ENCODE data around the gene MED10. TPM values are rescaled to one million over a fixed set of nuclear protein-coding genes. Genes with fewer than 3 reads are reported as not detected.

MED10 gene, protein sequence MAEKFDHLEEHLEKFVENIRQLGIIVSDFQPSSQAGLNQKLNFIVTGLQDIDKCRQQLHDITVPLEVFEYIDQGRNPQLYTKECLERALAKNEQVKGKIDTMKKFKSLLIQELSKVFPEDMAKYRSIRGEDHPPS
- 10 to 100 TPM; 14.2 to 17.4 TPM for total RNA-seq

GRCh38 chr5:6377905-6378765, at the start of gene MED10:
Gene MED10, minus strand, starts transcription at chr5:6378547. Its CDS starts 64 bp downstream, at chr5:6378483.
- H3K27me3 ChIP-seq: no peaks in the 10 kb centered on the region
- H3K9me3 ChIP-seq: no peaks in the 10 kb centered on the region
- H3K4me3 ChIP-seq: peak within 1 kb of the TSS; percentile 98
- peaks cover 0 to 19% of the 10 kb centered on the region in 2 donors for H3K4me1 ChIP-seq
- DNase-seq (ENCODE audit: low spot score): peak; percentile 95
- H3K36me3 ChIP-seq: peaks cover 32% of the 10 kb centered on the region
- peak within 1 kb of the TSS; percentile 87 to 88 for H3K27ac ChIP-seq
- TF ChIP-seq, protein P1, sequence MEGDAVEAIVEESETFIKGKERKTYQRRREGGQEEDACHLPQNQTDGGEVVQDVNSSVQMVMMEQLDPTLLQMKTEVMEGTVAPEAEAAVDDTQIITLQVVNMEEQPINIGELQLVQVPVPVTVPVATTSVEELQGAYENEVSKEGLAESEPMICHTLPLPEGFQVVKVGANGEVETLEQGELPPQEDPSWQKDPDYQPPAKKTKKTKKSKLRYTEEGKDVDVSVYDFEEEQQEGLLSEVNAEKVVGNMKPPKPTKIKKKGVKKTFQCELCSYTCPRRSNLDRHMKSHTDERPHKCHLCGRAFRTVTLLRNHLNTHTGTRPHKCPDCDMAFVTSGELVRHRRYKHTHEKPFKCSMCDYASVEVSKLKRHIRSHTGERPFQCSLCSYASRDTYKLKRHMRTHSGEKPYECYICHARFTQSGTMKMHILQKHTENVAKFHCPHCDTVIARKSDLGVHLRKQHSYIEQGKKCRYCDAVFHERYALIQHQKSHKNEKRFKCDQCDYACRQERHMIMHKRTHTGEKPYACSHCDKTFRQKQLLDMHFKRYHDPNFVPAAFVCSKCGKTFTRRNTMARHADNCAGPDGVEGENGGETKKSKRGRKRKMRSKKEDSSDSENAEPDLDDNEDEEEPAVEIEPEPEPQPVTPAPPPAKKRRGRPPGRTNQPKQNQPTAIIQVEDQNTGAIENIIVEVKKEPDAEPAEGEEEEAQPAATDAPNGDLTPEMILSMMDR (IDR thresholded peaks at IDR 0.05): no peak

GRCh38 chr5:6427694-6428093, 49.3 kb upstream of the MED10 start:
- peaks cover 0 to 7% of the 10 kb centered on the region in 2 donors for H3K4me1 ChIP-seq
- TF ChIP-seq, protein P1 (IDR thresholded peaks at IDR 0.05): no peak
- no peaks in the 10 kb centered on the region for H3K36me3 ChIP-seq

GRCh38 chr5:6424700-6425099, 46.4 kb upstream of the MED10 start:
- H3K27ac ChIP-seq: no peak overlapping the region
- no peaks in the 10 kb centered on the region for H3K27me3 ChIP-seq
- TF ChIP-seq, protein P1 (IDR thresholded peaks at IDR 0.05): no peak
- H3K4me1 ChIP-seq: no peaks in the 10 kb centered on the region
- no peaks in the 10 kb centered on the region for H3K36me3 ChIP-seq
- H3K4me3 ChIP-seq: no peak overlapping the region
- DNase-seq (ENCODE audit: low spot score): no peak
- no peaks in the 10 kb centered on the region for H3K9me3 ChIP-seq

More at GRCh38 chr5:6427694-6428093, 49.3 kb upstream of the MED10 start:
- no peaks in the 10 kb centered on the region for H3K27me3 ChIP-seq
- no peak for DNase-seq (ENCODE audit: low spot score)
- H3K4me3 ChIP-seq: no peak overlapping the region
- no peak overlapping the region for H3K27ac ChIP-seq
- H3K9me3 ChIP-seq: no peaks in the 10 kb centered on the region

- H3K27me3 ChIP-seq: no peaks in the 10 kb centered on the region
- no peaks in the 10 kb centered on the region for H3K36me3 ChIP-seq
- no peaks in the 10 kb centered on the region for H3K4me1 ChIP-seq
- no peak overlapping the region for H3K27ac ChIP-seq
- TF ChIP-seq, protein P1 (IDR thresholded peaks at IDR 0.05): no peak
- H3K4me3 ChIP-seq: no peak overlapping the region
- no peaks in the 10 kb centered on the region for H3K9me3 ChIP-seq
- DNase-seq (ENCODE audit: low spot score): no peak
Measured at GRCh38 chr5:6424110-6424659, 45.8 kb upstream of the MED10 start.

- Histone ChIP-seq H3K4me3 (no peak overlapping the region), H3K4me1 (no peaks in the 10 kb centered on the region), H3K27me3 (no peaks in the 10 kb centered on the region), H3K27ac (no peak overlapping the region), H3K36me3 (no peaks in the 10 kb centered on the region), H3K9me3 (no peaks in the 10 kb centered on the region)
- no peak for DNase-seq (ENCODE audit: low spot score)
- TF ChIP-seq, protein P1 (IDR thresholded peaks at IDR 0.05): no peak
Measured at GRCh38 chr5:6423327-6424109, 45.2 kb upstream of the MED10 start.
